GM12865 (cell line): ENCODE measurements around the gene RSPO3.

Experiments used
- DNase-seq: peaks from one replicate; pipeline ENCODE4 v3.0.0; 2010; ENCODE audit warnings: low read depth
- H3K4me3 ChIP-seq: 2 replicates; pipeline ENCODE4 v1.5.1; 2011; ENCODE audit warnings: mild to moderate bottlenecking, low read depth, low read length, control low read depth
- CTCF ChIP-seq: IDR thresholded peaks from 2 replicates; pipeline ENCODE4 v1.5.1; 2011; ENCODE audit warnings: low read length, control low read depth, low read depth, inconsistent platforms; ENCODE audit not compliant: insufficient read depth; ENCODE audit errors: missing control alignments

Gene RSPO3

GRCh38 chr6:127119102-127120022, 891 bp downstream of the RSPO3 start:
- peak overlapping the region; percentile 44 for H3K4me3 ChIP-seq
- no peak for TF ChIP-seq CTCF
- peak; percentile 54 for DNase-seq

GRCh38 chr6:127120023-127120786, 1.7 kb downstream of the RSPO3 start:
- peak overlapping the region; percentile 44; the same call in 1 of the 2 replicates for H3K4me3 ChIP-seq
- TF ChIP-seq CTCF, result no peak
- no peak for DNase-seq

GRCh38 chr6:127120787-127121636, 2.5 kb downstream of the RSPO3 start:
- no peak overlapping the region for H3K4me3 ChIP-seq
- TF ChIP-seq CTCF, result peak; percentile 89
- peak; percentile 85 for DNase-seq

GRCh38 chr6:127121637-127121960, 3.1 kb downstream of the RSPO3 start:
- TF ChIP-seq CTCF, result no peak
- H3K4me3 ChIP-seq, result no peak overlapping the region
- DNase-seq, result no peak

- DNase-seq, result no peak
- H3K4me3 ChIP-seq, result no peak overlapping the region
- no peak for TF ChIP-seq CTCF
Measured at GRCh38 chr6:127124172-127124571, 5.7 kb downstream of the RSPO3 start.

GRCh38 chr6:127124680-127125079, 6.2 kb downstream of the RSPO3 start:
- DNase-seq, result no peak
- TF ChIP-seq CTCF, result no peak

More at GRCh38 chr6:127124680-127125079, 6.2 kb downstream of the RSPO3 start:
- no peak overlapping the region for H3K4me3 ChIP-seq
